Peyer's patch (tissue), 4 donors: ENCODE measurements around the gene ARL6IP4. TPM values are rescaled to one million over a fixed set of nuclear protein-coding genes. Genes with fewer than 3 reads are reported as not detected.

Experiments
- DNase-seq, 3 donors: peaks; one replicate each; pipeline ENCODE4 v3.0.0-alpha.2; 2017 to 2019
- H3K27ac ChIP-seq, 4 donors: fragments of 200-600 bp; sonication (generic); one replicate each; pipeline ENCODE4 v1.5.1; 2016 to 2019
- H3K27me3 ChIP-seq, 2 donors: fragments of 200-600 bp; sonication (generic); one replicate each; pipeline ENCODE4 v1.5.1; 2019
- H3K36me3 ChIP-seq, 3 donors: fragments of 200-600 bp; sonication (generic); one replicate each; pipeline ENCODE4 v1.5.1; 2016 to 2019
- H3K4me1 ChIP-seq, 4 donors: fragments of 200-600 bp; sonication (generic); one replicate each; pipeline ENCODE4 v1.5.1; 2016 to 2019
- H3K4me3 ChIP-seq, 4 donors: fragments of 200-600 bp; sonication (generic); 1 replicate in 3 of 4; 2 replicates in 1 of 4; pipeline ENCODE4 v1.5.1; 2016 to 2019; ENCODE audit warnings: mild to moderate bottlenecking in 1 of 4
- H3K9me3 ChIP-seq, 4 donors: fragments of 200-600 bp; sonication (generic); one replicate each; pipeline ENCODE4 v1.5.1; 2016 to 2019; ENCODE audit warnings: mild to moderate bottlenecking in 1 of 4
- POLR2A ChIP-seq, 2 donors: fragments of 450-650 bp; IDR thresholded peaks; one replicate each; pipeline ENCODE4 v1.5.1; 2017; ENCODE audit warnings: antibody characterized with exemption in 2 of 2, mild to moderate bottlenecking in 2 of 2, moderate library complexity in 2 of 2
- total RNA-seq, 4 donors: library from RNA; depleted of rRNA; stranded (reverse); fragments of >200 nt; gene quantifications; one replicate each; pipeline ENCODE4 v1.1.0, GENCODE V29; 2016
- TF ChIP-seq, protein P1 (sequence below), 6 experiments: fragments of 450-650 bp in 4 of 6; fragments of 200-600 bp in 2 of 6; sonication (generic) in 1 of 6; IDR thresholded peaks; one replicate each; pipeline ENCODE4 v1.5.1; 2017 to 2019; ENCODE audit warnings: antibody characterized with exemption in 6 of 6, mild to moderate bottlenecking in 3 of 6, moderate library complexity in 1 of 6

Gene ARL6IP4
- total RNA-seq, 4 donors from 2014 or later: 155 to 216 (median 180) TPM

DNA sequence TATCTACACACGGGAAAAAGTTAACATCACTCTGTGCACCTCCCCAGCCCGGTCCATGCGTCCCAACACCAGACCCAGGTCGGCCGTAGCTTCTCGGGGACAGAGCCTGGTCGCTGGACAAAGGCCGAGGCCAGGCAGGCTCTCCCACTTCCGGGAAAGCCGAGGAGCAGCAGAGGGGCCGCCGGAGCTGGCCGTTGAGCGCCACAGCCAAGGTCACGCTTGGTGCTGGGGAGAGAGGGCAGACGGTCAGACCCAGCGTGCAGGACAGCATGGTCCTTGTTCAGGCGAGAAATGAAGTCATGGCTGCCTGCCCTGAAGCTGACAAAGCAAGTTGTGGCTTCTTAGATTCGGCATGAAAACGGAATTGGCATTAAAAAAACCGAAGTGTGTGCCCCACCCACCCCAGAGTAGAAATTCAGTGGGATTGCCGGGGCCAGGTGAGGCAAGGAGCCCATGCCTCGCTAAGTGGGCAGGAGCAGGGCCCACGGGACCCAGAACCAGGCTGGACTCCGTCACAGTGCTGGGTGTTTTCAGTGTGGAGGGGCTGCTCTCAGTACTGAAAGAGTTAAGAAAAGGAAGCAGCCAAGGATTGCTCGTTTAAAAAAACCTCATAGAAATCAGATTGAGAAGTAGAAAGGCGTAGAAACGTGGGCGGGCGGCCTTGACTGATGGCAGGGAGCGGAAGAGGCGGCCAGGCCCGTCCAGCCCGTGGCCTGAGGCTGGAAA, 4.3 kb downstream of the ARL6IP4 start:
- Histone ChIP-seq H3K27me3 (no peaks in the 10 kb centered on the region), H3K36me3 (peaks cover 0 to 47% (median 0%) of the 10 kb centered on the region in 3 donors)

DNA sequence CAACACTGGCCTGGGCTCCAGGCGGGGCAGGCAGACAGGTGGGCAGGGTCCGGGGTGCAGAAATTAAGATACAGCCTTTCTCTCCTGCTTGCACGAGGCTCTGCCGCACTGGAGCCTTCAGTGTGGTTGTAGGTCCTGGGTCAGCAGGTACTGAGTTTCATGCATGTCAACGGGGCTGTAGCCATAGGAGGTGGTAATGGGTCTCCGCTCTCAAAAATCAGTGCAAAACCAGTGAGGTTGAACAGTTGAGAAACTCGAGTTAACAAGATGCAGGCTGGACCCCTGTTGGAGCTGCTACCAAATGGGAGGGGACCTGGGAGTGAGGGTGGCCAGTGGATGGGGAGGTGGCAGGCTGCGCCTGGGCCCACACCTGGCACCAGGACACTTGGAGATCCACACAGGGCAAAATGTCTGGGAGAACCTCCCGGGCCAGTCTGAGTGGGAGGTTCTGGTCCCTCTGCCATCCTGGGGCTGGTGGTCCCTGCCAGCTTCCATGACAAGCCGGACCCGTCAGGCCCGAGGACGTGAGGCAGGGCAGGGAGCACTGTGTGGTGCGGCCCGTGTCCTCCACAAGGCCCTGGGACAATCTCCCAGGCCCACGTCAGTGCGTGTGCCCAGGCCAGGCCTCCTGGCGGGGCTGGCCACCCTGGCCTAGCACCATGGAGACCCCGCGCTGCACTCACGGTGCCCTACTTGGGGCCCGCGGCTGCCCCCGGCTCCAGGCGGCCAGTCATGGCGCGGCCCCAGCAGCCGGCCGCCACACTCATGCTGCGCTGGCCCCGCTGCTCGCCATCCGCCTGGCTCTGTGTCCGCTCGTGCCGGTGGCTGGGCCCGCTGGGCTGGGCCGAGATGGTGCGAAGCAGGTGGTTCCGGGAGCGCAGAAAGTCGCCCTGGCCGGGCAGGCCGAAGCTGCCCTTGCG, 5.1 kb downstream of the ARL6IP4 start:
- Histone ChIP-seq H3K9me3 (no peaks in the 10 kb centered on the region), H3K36me3 (peaks cover 0 to 47% (median 0%) of the 10 kb centered on the region in 3 donors), H3K27ac (peak overlapping the region; percentile 22 to 64 (median 54))

More for the DNA sequence above, 4.3 kb downstream of the ARL6IP4 start:
- peak overlapping the region; percentile 22 to 64 (median 54) for H3K27ac ChIP-seq
- H3K4me1 ChIP-seq: peaks cover 6 to 48% (median 26%) of the 10 kb centered on the region in 4 donors
- DNase-seq: no peak
- peak overlapping the region in 1 of 4 donors; percentile 8 for H3K4me3 ChIP-seq
- TF ChIP-seq, protein P1, sequence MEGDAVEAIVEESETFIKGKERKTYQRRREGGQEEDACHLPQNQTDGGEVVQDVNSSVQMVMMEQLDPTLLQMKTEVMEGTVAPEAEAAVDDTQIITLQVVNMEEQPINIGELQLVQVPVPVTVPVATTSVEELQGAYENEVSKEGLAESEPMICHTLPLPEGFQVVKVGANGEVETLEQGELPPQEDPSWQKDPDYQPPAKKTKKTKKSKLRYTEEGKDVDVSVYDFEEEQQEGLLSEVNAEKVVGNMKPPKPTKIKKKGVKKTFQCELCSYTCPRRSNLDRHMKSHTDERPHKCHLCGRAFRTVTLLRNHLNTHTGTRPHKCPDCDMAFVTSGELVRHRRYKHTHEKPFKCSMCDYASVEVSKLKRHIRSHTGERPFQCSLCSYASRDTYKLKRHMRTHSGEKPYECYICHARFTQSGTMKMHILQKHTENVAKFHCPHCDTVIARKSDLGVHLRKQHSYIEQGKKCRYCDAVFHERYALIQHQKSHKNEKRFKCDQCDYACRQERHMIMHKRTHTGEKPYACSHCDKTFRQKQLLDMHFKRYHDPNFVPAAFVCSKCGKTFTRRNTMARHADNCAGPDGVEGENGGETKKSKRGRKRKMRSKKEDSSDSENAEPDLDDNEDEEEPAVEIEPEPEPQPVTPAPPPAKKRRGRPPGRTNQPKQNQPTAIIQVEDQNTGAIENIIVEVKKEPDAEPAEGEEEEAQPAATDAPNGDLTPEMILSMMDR (IDR thresholded peaks at IDR 0.05): no peak
- TF ChIP-seq POLR2A (IDR thresholded peaks at IDR 0.05): no peak
- H3K9me3 ChIP-seq: no peaks in the 10 kb centered on the region

DNA sequence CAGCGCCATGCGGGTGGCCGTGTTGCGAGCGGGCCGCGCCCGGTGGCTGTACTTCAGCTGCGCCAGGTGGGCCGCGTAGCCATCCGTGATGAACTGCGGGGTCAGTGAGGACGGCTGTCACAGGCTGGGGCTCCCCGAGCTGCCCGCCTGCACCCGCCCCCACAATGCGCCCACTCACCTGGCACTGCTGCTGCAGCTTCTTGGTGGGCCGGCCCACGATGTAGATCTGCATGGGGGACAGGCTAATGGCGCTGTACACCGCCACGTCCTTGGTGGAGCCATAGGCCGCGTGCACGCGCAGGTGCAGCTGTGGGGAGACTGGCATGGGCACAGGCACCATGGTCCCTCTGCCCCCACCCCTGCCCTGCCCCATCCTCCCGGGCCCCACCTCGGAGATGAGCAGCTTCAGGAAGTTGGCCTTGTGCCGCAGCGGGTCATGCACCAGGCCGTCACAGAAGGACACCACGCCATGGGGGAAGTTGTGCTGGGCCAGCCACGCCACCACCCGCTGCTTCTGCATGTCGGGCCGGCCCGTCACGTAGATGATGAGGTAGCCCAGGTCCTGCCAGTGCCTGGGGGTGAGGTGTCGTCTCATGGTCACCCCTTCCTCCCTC, 5.9 kb downstream of the ARL6IP4 start:
- peaks cover 0 to 47% (median 0%) of the 10 kb centered on the region in 3 donors for H3K36me3 ChIP-seq
- no peak for DNase-seq
- no peak overlapping the region for H3K27ac ChIP-seq
- TF ChIP-seq, protein P1 (IDR thresholded peaks at IDR 0.05): no peak
- TF ChIP-seq POLR2A (IDR thresholded peaks at IDR 0.05): no peak
- no peaks in the 10 kb centered on the region for H3K9me3 ChIP-seq
- no peak overlapping the region for H3K4me3 ChIP-seq
- H3K4me1 ChIP-seq: peaks cover 6 to 41% (median 24%) of the 10 kb centered on the region in 4 donors
- H3K27me3 ChIP-seq: no peaks in the 10 kb centered on the region

More for the DNA sequence above, 5.1 kb downstream of the ARL6IP4 start:
- no peak for DNase-seq
- Histone ChIP-seq H3K4me3 (no peak overlapping the region), H3K4me1 (peaks cover 6 to 44% (median 24%) of the 10 kb centered on the region in 4 donors), H3K27me3 (no peaks in the 10 kb centered on the region)
- TF ChIP-seq, protein P1 (IDR thresholded peaks at IDR 0.05): no peak
- TF ChIP-seq POLR2A (IDR thresholded peaks at IDR 0.05): no peak

DNA sequence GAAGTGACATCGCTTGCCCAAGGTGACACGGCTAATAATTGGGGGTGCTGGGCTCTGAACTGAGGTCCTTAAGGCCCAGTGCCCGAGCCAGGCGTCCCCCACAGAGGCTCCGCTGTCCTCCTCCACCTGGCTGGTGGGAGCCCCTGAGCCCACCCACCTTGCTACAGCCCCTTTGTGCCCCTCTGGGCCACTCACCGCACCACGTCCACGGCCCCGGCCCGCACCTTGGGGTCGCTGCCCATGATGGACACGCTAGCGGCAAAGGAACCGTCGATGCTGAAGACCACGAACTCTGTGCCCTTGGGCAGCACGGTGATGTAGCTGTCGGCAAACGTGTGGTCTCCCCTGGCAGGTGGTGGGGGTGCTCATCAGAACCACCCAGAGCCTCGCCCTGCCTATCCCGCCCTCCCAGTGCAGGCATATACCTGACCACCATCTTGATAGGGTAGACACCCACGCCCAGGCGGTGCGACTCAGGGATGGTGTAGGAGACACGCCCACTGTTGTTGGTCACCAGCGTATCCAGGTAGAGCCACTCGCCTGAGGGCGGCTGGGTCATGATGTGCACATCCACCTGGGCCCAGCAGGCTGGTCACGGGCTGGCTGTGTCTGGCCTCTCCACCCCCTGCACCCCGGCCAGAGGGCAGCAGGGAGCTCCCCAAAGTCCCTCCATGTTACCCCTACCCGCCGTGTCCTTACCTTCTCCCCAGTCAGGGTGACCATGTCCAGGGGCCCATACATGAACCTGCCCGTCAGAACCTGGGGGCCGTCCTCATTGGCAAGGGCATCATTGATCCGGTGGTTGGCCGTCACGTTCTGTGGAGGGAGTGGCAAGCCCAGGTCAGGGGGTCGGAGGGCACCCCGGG, 6.8 kb downstream of the ARL6IP4 start:
- H3K36me3 ChIP-seq: peaks cover 0 to 43% (median 0%) of the 10 kb centered on the region in 3 donors
- TF ChIP-seq POLR2A (IDR thresholded peaks at IDR 0.05): no peak
- TF ChIP-seq, protein P1 (IDR thresholded peaks at IDR 0.05): no peak

More for the DNA sequence above, 6.8 kb downstream of the ARL6IP4 start:
- H3K9me3 ChIP-seq: no peaks in the 10 kb centered on the region
- H3K27me3 ChIP-seq: no peaks in the 10 kb centered on the region
- peaks cover 0 to 31% (median 15%) of the 10 kb centered on the region in 4 donors for H3K4me1 ChIP-seq
- H3K27ac ChIP-seq: no peak overlapping the region
- no peak overlapping the region for H3K4me3 ChIP-seq
- no peak for DNase-seq
